Neural progenitor cell (in vitro differentiated cells): ENCODE measurements around the gene PGAM5.

Source experiments
- CTCF ChIP-seq: fragments of 200-600 bp; sonication (generic); IDR thresholded peaks from 2 replicates; pipeline ENCODE4 v1.5.1; 2017; ENCODE audit warnings: antibody characterized with exemption, mild to moderate bottlenecking
- EZH2phosphoT487 ChIP-seq: fragments of 200-600 bp; sonication (generic); IDR thresholded peaks from 2 replicates; pipeline ENCODE4 v1.6.1; 2017; ENCODE audit warnings: antibody characterized with exemption

DNA sequence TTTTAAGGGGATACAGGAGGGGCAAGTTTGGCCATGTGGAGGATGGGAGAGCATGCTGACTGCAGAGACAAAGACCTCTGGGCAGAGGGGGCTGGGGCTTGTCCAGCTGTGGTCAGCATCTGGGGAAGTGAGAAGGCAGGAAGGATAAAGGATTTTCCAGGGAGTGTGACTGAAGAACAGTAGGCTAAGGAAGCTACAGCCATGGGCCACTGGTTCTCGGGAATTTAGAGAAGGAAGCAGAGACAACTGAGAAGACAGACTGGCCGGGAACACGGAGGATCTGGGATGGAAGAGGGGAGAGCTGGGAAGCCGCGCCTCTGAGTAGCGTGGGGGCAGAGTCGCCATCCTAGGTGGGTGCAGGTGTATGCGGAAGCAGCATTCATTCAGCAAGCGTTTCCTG, 7.0 kb upstream of the PGAM5 start:
- TF ChIP-seq CTCF: no peak
- TF ChIP-seq EZH2phosphoT487: no peak
